ENCODE measurements around the gene TMC2. TPM values are rescaled to one million over a fixed set of nuclear protein-coding genes. Genes with fewer than 3 reads are reported as not detected.

TMC2 gene
- total RNA-seq, 1 donor from 2014 or later = not detected

- H3K4me1 ChIP-seq = peaks cover 20% of the 10 kb centered on the region
- no peaks in the 10 kb centered on the region for H3K27me3 ChIP-seq
- H3K36me3 ChIP-seq = peaks cover 5 to 78% of the 10 kb centered on the region in 2 donors
- intact Hi-C loops (cut with DNase I) = loop anchor here (10.0 kb wide), 1 partner anchor 125 kb away; the partner anchor contains the start of gene TMC2
- H3K9me3 ChIP-seq = no peaks in the 10 kb centered on the region
- H3K27ac ChIP-seq = no peak overlapping the region
- no peak for TF ChIP-seq POLR2A (IDR thresholded peaks at IDR 0.05)
- TF ChIP-seq POLR2AphosphoS5 (IDR thresholded peaks at IDR 0.05; ENCODE audit: insufficient read depth in 1 of 2, low read depth in 1 of 2) = no peak
- no peak for TF ChIP-seq CTCF (IDR thresholded peaks at IDR 0.05)
- no peak overlapping the region for H3K4me3 ChIP-seq
- DNase-seq (ENCODE audit: extremely low spot score in 2 of 2) = no peak
Observed at GRCh38 chr20:2659547-2659946, 123.2 kb downstream of the TMC2 start.

- TF ChIP-seq CTCF (IDR thresholded peaks at IDR 0.05) = no peak
- TF ChIP-seq POLR2A (IDR thresholded peaks at IDR 0.05) = no peak
- no peak for TF ChIP-seq POLR2AphosphoS5 (IDR thresholded peaks at IDR 0.05; ENCODE audit: insufficient read depth in 1 of 2, low read depth in 1 of 2)
- intact Hi-C loops (cut with DNase I) = no loop called here
- peak overlapping the region; percentile 88 for H3K27ac ChIP-seq
- no peaks in the 10 kb centered on the region for H3K9me3 ChIP-seq
- H3K36me3 ChIP-seq = peaks cover 4 to 39% of the 10 kb centered on the region in 2 donors
- no peak for DNase-seq (ENCODE audit: extremely low spot score in 2 of 2)
- peaks cover 18% of the 10 kb centered on the region for H3K4me1 ChIP-seq
- no peaks in the 10 kb centered on the region for H3K27me3 ChIP-seq
- H3K4me3 ChIP-seq = peak overlapping the region; percentile 75 to 92
Observed at GRCh38 chr20:2663364-2663886, 127.1 kb downstream of the TMC2 start.

- DNase-seq (ENCODE audit: extremely low spot score in 2 of 2) = peak in 1 of 2 donors; percentile 94
- Histone ChIP-seq H3K4me1 (peaks cover 18% of the 10 kb centered on the region), H3K36me3 (peaks cover 4 to 34% of the 10 kb centered on the region in 2 donors), H3K27me3 (no peaks in the 10 kb centered on the region), H3K4me3 (peak within 1 kb of the TSS; percentile 75 to 92), H3K27ac (peak within 1 kb of the TSS; percentile 88), H3K9me3 (no peaks in the 10 kb centered on the region)
- intact Hi-C loops (cut with DNase I) = no loop called here
- TF ChIP-seq POLR2AphosphoS5 (IDR thresholded peaks at IDR 0.05; ENCODE audit: insufficient read depth in 1 of 2, low read depth in 1 of 2) (peak; percentile 97), POLR2A (IDR thresholded peaks at IDR 0.05) (peak in 1 of 2 donors; percentile 78), CTCF (IDR thresholded peaks at IDR 0.05) (no peak)
Observed at GRCh38 chr20:2663887-2664719, 127.7 kb downstream of the TMC2 start, which contains the start of gene IDH3B. TSS of gene IDH3B (minus strand) at chr20:2664216. CDS start at chr20:2664188, 28 bp downstream.

GRCh38 chr20:2671977-2672376 is 135.6 kb downstream of the TMC2 start:
- no peaks in the 10 kb centered on the region for H3K36me3 ChIP-seq
- H3K27ac ChIP-seq = no peak overlapping the region
- DNase-seq (ENCODE audit: extremely low spot score in 2 of 2) = no peak
- intact Hi-C loops (cut with DNase I) = no loop called here
- TF ChIP-seq CTCF (IDR thresholded peaks at IDR 0.05) (no peak), POLR2AphosphoS5 (IDR thresholded peaks at IDR 0.05; ENCODE audit: insufficient read depth in 1 of 2, low read depth in 1 of 2) (no peak), POLR2A (IDR thresholded peaks at IDR 0.05) (no peak)
- no peaks in the 10 kb centered on the region for H3K9me3 ChIP-seq
- H3K27me3 ChIP-seq = no peaks in the 10 kb centered on the region
- no peak overlapping the region for H3K4me3 ChIP-seq
- H3K4me1 ChIP-seq = no peaks in the 10 kb centered on the region

GRCh38 chr20:2672446-2672845 is 136.1 kb downstream of the TMC2 start:
- Histone ChIP-seq H3K27ac (no peak overlapping the region), H3K36me3 (no peaks in the 10 kb centered on the region), H3K9me3 (no peaks in the 10 kb centered on the region), H3K4me3 (no peak overlapping the region), H3K27me3 (no peaks in the 10 kb centered on the region), H3K4me1 (no peaks in the 10 kb centered on the region)
- no peak for DNase-seq (ENCODE audit: extremely low spot score in 2 of 2)
- intact Hi-C loops (cut with DNase I) = no loop called here
- no peak for TF ChIP-seq POLR2A (IDR thresholded peaks at IDR 0.05)
- TF ChIP-seq POLR2AphosphoS5 (IDR thresholded peaks at IDR 0.05; ENCODE audit: insufficient read depth in 1 of 2, low read depth in 1 of 2) = no peak
- no peak for TF ChIP-seq CTCF (IDR thresholded peaks at IDR 0.05)

Data from vagina (tissue), 2 donors.